Activated T-cell treated with anti-CD3 and anti-CD28 coated beads for 4 hours (primary cell): ENCODE results near the gene NPTX1.

Experiments
- DNase-seq: peaks from one replicate; pipeline ENCODE4 v3.0.0-alpha.2; 2020

Gene NPTX1

DNA sequence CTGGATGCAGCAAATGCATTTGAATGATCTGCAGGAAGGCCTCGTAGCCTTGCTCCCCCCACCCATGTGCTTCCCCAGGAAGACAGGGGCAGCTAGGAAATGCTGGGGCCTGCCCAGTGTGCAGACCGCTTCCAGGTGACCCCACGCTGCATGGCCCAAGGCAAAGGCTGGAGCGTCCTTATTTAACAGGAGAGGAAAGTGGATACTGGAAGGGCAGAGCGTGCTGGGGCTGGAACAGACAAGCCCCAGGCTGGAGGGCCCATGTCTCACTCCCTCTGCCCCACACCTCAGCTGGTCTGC lies 26.1 kb upstream of the NPTX1 start:
- DNase-seq: no peak

DNA sequence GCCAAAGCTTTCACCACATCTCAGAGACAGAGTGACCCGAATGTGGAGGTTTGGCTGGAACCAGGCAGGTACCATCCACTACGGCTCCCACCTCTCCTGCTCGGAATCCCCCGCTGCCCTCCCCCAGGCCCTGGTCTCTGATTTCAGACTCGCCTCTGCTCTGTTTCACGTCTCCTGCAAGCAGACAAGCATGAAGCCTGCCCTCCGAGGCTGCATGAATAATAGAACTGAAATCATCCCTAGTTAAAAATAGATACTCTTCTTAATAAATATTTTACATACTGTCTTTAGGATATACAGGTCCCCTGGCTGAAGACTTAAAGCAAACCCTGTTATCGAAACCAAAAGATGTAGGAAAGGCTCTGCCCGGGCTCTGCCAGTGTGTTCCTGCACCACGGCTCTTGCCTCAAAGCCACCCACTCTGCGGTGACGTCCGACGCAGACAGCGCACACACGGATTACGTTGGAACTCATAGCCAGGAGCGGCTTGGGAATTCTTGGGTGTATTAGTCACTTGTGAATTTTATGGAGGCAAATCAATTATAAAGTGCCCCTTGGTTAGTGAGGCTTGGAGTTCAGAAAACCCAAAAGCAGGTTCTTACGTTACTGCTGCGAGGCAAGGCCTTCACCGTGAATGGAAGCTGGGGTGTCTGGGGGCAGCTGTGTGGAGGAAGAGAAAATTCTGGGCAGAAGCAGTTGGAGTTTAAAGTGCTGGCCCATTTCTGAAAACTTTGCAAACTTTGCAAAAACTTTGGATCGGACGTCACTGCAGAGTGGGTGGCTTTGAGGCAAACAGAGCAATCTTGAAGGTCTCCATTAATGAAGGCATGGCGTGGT lies 25.6 kb upstream of the NPTX1 start:
- no peak for DNase-seq

DNA sequence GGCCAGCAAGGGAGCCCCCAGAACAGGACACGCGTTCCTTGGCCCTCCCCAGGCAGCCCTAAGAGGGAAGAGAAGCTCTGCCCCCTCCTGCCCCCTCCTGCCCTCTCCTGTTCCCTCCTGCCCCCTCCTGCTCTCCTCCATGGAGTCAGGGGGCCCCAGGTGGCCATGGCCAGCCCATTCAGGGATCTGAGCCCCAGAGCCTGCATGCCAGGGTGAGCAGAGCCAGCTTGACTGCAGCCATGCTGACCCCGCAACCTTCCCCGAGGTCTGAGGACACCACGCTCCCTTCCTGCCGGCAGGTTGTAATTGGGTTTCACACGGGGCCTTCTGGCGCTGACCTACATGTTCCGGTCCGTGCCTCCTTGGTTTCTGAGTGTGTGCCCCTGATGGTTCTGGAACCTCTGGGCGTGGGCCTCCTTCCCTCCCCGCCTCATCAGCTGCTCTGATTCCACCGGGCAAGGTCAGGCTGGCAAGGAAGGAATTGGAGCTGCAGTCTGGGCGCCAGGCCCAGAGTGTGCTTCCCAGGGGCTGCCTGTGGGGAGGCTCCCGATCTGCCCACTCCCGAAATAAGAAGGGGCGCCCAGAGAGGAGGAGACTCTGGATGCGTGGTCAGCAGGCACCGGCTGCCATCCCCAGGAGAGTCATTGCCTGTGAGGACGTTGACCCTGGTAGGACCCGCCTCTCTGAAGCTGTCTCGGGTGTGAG lies 23.7 kb upstream of the NPTX1 start:
- DNase-seq: no peak

DNA sequence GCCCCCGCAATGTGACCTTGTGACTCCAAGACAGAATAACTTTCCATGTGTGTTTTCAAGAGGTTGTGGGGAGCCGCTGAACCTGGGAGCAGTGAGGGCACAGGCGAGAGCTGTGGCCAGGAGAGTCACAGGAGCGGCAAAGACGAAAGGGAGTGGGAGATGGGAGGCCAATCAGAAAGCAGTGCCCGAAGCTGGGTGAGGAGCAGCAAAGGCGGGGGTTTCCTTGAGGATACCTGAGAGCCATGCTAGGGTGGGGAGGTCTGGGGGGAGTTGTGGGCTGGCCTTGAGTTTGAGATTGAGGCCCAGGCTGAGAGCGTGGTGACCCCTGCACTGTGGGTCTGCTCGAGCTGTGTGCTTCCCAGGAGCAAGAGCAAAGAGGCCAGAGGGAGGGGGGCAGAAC lies 23.2 kb upstream of the NPTX1 start:
- no peak for DNase-seq

DNA sequence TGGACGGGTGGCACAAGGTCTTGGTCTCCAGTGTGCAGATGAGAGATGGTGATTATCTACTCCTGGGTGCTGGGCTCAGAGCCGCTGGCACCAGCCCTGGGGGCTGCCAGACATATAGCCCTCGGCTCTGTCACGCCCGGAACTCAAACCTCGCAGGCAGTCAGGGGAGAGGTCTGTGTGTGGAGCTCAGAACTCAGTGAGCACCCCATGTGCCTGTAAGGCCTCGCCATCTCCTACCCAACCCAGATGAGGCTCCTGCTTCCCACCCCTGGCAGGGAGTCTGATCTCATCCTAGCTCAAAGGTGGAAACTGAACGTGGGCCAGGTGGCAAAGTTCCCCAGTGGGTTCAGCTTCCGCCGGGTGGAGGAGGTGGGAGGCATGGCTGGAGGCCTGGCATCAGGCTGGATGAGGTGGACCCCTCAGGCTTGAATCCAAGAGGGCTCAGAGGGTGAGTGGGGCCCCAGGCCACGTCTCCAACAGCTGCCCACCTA lies 22.6 kb upstream of the NPTX1 start:
- DNase-seq: no peak

DNA sequence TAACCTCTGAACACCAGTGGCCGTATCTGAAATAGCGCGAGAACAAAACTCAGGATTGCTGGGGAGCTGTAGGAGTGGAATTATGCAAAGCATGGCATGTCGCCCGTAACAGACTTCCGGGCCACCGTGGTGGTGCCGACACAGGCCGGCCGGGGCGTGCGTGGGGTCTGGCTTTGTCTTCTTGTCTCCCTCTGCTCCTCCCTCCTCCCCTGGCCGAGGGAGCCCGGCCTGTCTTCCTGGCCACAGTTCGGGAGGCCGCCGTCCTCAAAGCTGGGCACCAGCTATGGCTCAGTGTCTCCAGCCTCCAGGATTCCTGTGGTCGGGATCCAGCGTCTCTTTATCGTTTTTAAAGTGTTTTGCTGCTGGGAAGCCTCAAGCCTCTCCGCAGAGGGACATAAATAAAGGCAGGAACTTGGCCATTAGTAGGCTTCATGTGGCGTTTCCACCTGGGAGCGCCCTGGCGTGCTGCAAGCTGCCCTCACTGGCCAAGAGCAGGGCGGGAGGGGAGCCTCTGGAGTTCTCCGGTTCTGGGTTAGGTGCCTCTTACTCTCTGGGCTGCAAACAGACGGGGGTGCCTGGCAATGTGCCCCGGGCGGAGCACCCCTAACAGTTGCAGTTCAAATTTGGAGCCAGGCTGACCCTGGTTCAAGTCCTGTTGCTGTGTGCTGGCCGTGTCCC lies 22.0 kb upstream of the NPTX1 start:
- no peak for DNase-seq

DNA sequence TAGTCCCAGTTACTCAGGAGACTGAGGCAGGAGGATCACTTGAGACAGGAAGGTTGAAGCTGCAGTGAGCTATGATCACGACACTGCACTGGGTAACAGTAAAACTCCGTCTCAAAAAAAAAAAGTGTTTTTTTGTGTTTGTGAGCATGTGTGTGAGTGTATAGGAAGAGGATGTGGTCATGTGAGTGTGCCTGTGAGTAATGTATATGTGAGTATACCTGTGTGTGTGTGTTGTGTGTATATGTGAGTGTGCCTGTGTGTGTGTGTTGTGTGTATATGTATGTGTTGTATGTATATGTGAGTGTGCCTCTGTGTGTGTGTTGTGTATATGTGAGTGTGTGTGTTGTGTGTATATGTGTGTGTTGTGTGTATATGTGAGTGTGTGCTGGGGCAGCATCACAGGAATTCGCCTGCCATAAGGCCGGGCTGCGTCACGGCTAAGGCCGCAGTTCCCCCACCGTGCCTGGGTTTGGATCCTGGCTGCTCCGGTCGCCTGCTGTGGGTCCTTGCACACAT lies 21.4 kb upstream of the NPTX1 start:
- DNase-seq: no peak

DNA sequence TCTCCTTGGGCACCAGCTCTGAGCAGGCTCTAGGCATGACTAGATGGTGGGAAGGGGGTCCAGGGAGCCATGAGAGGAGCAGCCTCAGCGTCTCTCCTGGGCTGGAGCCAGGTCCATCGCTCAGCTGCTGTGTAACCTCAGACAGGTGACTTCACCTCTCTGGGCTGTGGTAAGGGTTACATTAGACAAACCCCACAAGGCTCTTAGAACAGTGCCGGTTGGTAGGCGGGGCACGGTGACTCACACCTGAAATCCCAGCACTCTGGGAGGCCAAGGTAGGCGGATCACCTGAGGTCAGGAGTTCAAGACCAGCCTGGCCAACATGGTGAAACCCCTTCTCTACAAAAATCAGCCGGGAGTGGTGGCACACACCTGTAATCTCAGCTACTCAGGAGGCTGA lies 18.1 kb upstream of the NPTX1 start:
- no peak for DNase-seq

DNA sequence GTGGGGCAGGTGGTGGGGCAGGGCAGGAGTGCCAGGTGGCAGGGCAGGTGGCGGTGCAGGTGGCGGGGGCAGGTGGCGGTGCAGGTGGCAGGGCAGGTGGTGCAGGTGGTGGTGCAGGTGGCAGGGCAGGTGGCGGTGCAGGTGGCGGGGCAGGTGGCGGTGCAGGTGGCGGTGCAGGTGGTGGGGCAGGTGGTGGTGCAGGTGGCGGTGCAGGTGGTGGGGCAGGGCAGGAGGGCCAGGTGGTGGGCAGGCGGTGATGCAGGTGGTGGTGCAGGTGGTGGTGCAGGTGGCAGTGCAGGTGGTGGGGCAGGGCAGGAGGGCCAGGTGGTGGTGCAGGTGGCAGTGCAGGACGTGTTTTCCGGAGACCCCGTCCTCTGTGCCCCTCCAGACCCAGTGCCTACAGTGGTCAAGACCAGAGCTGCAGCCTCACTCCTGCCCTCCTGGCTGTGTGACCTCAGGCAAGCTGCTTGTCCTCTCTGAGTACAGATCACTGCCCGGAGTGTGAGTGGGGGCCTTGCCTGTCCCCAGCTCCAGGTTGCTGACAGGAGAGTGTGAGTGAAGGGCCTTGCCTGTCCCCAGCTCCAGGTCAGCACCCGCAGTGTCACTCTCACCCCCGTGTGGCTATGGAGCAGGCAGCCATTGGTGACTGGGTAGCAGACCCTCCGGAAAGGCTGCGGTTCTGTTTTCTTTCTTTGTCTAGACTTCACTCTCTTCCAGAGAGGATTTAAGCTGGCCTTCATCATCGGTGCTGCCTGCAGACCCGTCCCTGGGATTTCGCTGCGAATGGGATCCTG lies 16.1 kb upstream of the NPTX1 start:
- no peak for DNase-seq

DNA sequence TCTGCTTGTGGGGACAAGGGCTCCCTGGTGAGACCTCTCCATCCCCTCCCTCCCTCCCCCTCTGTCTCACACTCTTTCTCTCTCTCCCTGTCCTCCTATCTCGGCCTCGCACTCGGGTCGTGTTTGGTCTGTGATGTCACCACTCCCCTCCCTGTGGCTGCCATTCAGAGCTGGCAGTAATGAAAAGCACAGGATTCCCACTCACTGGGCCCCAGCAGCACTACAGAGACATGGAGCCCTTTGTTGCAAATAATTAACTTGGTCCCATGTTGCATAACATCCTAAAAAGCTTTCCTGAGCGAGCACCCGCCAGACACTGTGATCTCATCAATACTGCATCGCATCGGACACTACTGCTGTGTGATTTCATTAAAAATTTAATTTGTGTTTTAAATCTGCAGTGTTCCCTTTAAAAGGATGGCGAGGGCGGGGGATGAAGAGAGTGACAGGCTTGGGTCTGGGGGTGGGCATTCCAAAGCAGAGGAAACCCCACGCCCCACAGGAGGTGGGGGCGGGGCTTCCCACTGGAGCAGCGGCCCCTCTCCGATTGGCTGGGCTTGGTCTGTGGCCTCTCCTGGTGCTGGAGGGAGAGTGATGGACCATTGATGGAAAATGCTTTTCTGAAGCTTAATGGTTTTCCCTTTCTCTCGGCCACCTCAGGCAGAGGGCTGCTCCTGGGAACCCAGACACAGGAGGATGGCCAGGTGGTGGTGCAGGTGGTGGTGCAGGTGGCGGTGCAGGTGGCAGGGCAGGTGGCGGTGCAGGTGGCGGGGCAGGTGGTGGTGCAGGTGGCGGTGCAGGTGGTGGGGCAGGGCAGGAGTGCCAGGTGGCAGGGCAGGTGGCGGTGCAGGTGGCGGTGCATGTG lies 15.3 kb upstream of the NPTX1 start:
- DNase-seq: no peak

DNA sequence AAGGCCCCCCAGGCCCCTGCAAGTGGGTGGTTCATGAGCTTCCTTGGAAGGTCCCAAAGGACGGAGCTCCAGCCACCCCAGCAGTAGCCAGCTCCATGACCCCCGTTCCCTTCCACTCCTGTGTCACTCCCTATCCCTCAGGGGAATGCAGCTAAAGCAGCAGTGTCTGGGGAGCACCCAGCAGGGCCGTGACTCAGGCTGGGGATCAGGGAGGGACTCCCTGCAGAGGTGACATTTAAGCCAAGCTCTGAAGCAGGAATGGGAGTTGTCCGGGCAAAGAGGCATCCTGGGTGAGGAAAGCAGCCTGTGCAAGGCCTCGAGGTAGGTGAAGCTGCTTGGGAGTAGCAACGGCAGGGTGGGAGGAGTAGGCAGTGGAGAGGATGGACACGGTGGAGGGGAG lies 11.1 kb upstream of the NPTX1 start:
- no peak for DNase-seq

DNA sequence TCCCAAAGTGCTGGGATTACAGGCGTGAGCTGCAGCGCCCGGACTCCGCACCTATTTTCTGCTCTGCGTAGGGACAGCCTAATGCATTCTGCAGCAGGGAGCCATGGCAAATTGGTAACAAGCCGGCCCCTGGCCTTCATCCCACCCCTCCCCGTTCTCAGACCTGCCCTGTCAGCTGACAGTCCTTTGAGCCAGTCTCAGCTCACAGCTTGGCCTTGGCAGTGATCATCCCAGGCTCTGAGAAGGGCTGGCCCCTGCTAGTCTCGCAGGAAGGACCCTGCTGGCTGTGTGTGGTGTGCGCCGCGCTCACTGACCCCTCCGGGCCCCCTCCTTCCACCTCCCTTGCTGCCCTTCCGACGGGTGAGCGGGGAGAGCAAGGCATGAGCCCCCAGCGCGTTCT lies 10.3 kb upstream of the NPTX1 start:
- no peak for DNase-seq

DNA sequence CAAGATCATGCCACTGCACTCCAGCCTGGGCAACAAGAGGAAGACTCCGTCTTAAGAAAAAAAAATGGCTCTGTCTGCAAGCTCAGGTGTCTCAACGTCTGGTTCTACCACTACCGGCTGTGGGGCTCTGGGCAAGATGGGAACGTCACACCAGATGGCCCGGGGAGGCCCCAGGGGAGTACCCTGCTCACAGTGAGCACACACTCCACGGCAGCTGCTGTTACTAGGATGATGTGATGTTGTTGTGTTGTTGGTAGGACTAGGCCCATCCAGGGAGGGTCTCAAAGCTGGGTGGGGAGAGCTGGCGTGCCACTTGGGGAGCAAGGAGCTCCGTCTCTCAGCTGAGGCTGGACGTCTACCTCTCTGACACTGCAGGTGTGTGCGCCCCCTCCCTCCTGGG lies 9.4 kb upstream of the NPTX1 start:
- DNase-seq: no peak

DNA sequence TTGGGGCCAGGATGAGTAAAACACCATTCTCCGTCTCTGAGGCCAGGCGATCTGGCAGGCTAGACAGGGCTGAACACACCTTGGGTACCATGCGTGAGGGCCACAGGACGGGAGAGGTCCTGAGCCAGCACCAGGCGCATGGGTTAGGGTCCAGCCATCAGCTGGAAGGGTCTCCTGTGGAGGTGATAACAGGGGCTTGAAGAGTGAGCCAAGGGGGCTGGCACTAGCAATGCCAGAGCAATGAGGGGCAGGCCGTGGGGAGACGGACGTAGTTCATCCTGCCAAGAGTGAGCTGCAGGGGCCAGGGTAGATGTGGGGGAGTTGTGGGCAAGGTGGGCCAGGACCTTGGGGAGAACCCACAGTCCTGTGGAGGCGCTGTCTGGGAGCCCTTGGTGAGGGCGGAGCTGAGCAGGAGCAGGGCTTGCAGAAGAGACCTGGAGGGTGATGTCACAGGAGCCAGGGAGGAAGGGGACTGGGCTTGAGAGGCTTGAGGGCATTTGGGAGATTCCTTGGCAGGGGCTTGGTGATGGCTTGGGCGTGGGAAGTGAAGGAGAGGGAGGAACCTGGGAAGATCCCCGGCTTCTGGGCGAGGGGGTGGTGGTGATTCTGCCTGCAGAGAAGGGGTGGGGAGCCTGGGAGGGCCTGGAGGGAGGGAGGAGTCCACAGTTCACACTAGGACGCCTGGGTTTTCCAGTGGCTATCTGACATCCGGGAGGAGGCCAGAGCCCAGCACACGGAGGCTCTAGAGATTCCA lies 6.3 kb upstream of the NPTX1 start:
- no peak for DNase-seq

DNA sequence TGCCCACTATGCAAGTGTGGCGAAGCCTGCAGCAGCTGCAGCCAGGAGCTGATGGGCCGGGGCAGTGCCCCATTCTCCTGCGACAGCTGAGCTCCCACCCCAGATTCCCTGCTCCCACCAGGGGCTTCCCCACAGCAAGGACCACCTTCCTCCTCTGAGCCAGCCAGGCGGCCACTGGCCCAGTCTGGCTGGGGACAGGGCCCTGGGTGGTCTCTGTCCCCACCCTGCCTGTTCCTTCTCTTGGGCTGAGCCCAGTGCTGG lies 5.6 kb upstream of the NPTX1 start:
- no peak for DNase-seq

DNA sequence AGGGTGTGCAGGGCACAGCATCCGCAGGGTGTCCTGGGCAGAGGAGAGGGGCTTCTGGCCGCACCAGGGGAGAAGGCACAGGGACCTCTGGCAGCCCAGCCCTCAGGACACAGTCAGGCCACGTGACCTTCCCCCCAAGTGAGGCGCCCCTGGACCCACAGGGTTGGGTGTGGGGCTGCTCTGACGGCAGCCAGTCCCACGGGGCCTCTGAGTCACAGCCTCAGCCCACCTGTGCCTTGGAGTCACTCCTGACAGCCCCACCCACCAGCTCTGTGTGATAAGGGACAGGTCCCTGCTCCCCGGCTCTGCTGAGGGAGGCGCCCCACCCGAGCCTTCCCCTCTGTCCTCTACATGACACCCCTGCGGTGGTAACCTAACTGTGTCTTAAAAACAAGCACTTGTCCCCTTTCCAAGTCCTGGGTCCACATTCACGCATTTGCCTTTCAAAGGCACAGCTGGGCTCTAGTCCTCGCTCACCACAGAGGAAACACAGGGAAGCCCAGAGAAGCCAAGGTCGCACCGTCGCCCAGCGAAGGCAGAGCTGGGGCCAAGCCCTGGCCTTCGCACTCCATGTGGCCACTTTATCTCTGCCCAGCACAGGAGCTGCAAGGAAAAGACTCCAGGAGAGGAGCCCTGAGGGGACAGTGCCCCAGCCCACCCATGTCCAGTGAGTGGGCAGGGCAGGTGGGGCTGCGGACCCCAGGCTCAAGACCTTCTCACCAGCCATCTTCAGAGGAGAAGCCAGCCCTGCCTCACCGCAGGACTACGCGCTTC lies 5.1 kb upstream of the NPTX1 start:
- no peak for DNase-seq

DNA sequence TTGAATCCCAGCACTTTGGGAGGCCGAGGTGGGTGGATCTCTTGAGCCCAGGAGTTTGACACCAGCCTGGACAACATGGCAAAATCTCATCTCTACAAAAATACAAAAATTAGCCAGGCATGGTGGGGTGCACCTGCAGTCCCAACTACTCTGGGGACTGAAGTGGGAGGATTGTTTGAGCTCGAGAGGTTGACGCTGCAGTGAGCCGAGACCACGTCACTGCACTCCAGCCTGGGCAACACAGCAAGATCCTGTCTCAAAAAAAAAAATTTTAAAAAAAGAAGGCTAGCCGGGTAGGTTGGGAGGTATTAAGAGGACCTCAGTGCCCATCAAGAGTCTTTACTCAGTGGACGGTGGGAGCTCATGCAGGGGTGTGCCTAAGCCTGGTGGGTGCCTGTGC lies 3.8 kb upstream of the NPTX1 start:
- no peak for DNase-seq

DNA sequence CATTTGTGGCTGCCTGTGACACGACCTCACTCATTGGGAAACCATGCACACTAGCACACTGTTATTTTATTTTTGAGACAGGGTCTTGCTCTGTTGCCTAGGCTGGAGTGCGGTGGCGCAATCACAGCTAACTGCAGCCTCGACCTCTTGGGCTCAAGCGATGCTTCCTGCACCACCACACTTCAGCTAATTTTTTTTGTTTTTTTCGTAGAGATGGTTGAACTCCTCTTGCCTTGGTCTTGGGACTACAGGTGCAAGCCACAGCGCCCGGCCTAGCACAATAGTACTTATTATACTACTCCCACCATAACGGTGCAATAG lies 2.8 kb upstream of the NPTX1 start:
- DNase-seq: no peak

DNA sequence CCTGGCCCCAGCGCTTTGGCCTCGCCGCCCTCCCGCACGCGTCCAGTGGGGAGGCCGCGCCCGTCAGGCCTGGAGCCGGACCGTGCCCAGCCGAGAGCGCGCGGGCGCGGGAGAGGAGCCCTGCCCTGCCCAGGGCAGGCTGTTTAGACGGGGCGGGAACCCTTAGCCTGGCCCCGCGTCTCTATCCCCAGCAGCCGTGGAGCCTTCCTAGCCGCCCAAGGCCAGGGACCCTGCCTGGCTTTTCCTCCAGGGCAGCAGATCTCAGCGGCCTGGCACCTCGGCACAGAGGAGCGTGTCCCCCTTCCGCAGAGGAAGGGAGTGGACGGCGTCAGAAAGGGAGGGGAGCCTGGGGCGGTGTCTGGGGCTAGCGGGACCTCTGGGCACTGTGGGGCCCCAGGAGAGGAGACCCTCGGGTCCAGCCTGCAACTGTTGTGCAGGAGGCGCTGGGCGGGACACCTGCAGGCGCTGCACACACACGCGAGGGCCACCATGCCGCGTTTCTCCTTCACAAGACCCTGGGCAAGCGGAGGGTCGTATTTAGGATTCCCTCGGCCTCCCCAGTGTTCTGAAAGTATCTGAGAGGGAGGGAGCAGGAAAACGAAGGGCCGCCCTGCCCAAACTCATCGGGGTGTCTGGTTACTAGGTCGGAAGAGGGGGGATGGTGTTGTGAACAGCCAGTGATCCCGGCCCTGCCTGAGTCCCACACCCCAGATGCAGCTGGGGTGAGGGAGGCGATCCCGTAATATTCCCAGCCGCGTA lies 2.3 kb upstream of the NPTX1 start:
- no peak for DNase-seq
